Melanocyte of skin (primary cell): ENCODE results near the gene OR14A2. TPM values are rescaled to one million over a fixed set of nuclear protein-coding genes. Genes with fewer than 3 reads are reported as not detected.

Source experiments
- total RNA-seq, 2 donors: library from RNA; depleted of rRNA; stranded (reverse); fragments of >200 nt; gene quantifications; 2 replicates each; pipeline ENCODE4 v1.2.3, GENCODE V29; 2012

The OR14A2 gene
- not detected for total RNA-seq

DNA sequence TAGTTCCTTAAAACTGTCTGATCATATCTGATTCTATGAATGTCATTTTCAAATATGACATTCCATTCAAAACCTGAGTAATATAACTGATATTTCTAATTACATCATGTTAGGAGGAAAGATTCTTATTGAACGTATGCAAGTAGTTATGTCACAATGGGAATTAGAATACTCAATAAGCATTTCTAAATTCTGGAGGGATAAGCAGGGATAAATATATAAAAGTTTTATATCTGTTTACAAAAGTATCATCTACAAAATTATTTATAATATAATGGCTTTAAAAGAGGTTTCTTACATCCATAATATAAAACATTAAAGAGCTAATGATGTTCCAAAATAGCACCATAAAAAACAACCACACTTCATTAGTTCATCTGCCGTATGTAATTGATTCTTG lies at the start of gene OR14A2:
TSS of gene OR14A2 (minus strand) at position 101 of the 400 bp plus-strand sequence.

DNA sequence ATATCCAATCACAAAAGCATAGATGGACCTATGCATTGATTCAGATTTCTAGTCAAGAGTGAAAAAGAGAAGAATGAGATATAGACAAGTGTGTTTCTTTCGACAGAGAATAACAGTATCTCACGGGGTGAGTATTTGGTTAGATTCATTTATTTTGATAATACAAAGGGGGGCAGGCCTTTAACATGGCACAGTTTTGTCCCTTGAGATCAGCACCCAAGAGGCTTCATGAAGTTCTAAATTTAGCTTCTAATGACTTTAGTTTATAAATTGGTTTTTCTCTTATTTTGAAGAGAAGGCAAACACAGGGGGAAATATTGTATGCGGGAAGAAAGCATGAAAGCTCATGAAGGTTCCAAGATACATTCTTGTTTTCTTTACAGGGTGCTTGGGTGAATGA lies 12.5 kb upstream of the OR14A2 start, which contains the start of gene OR1C1:
TSS of gene OR1C1 (minus strand) at position 101 of the 400 bp plus-strand sequence. CDS start 2,150 bp downstream, outside the sequence.

DNA sequence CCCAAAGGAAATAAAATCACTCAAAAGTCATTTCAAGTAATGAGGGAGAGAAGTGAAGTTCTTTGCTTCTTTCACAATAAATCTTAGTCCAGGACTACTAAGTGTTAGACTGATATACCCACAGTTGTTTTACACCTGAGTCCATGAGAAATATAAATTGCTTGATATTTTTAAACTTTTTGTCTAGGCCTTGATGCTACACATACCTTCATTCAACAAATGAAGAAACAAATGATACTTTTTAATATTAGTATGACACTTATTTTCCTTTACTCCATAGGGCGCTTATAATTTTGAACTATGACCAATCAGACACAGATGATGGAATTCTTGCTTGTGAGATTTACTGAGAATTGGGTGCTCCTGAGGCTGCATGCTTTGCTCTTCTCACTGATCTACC lies 9.6 kb downstream of the OR14A2 start, which contains the start of gene OR14K1:
TSS of gene OR14K1 (plus strand) at position 301 of the 400 bp plus-strand sequence. CDS start at position 301, 0 bp downstream.

GRCh38 chr1:247716546-247716945 lies 31.4 kb downstream of the OR14A2 start, which contains the start of gene OR6F1:
TSS of gene OR6F1 (minus strand) at chr1:247716646. CDS start at chr1:247712755, 3,891 bp downstream.

DNA sequence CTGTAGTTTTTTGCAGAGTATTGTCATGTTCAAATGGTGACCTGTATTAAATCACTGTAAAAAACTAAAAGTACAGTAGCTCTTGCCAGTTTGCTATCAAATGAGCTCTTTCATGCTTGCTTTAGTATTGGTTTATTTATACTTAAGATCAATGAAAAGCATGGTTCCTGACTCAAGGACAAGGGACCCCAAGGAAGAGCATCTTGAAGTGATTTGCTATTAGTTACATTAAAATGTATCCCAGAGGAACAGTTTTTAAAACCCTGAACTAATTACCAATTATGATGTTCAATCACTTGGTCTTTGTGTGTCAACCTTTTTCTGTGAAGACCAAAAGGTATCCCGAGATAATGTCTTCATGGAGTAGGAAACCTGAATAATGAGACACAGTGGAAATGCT lies 68.3 kb downstream of the OR14A2 start, which contains the start of gene OR13G1:
TSS of gene OR13G1 (minus strand) at position 101 of the 400 bp plus-strand sequence. CDS start 6,698 bp downstream, outside the sequence.

Other genes with a start within 250 kb of the OR14A2 start
- not detected for gene OR2C3, start 211.7 kb downstream of the OR14A2 start, total RNA-seq
- not detected for gene GCSAML, start 199.0 kb downstream of the OR14A2 start, total RNA-seq
- gene OR2G2, start 159.8 kb downstream of the OR14A2 start, total RNA-seq, result not detected
- not detected for gene OR2G3, start 142.6 kb downstream of the OR14A2 start, total RNA-seq
- not detected for gene OR13G1, start 68.4 kb downstream of the OR14A2 start, total RNA-seq
- not detected for gene OR6F1, start 31.5 kb downstream of the OR14A2 start, total RNA-seq
- gene OR14K1, start 9.5 kb downstream of the OR14A2 start, total RNA-seq, result not detected
- not detected for gene OR1C1, start 12.4 kb upstream of the OR14A2 start, total RNA-seq
- gene OR14A16, start 76.0 kb upstream of the OR14A2 start, total RNA-seq, result not detected
- gene OR11L1, start 93.8 kb upstream of the OR14A2 start, total RNA-seq, result not detected
- gene TRIM58, start 109.0 kb upstream of the OR14A2 start, total RNA-seq, result 1 to 10 TPM in 1 of 2 donors, under 1 TPM in 1; 0.33 to 1.4 TPM
- under 1 TPM; 0.34 to 0.67 TPM for gene OR2W3, start 147.4 kb upstream of the OR14A2 start, total RNA-seq
- gene OR2T8, start 172.1 kb upstream of the OR14A2 start, total RNA-seq, result not detected
- not detected for gene OR2AJ1, start 176.7 kb upstream of the OR14A2 start, total RNA-seq
- gene OR2L8, start 200.7 kb upstream of the OR14A2 start, total RNA-seq, result under 1 TPM in 1 of 2 donors, not detected in 1; 0.69 TPM
- under 1 TPM in 1 of 2 donors, not detected in 1; 0.34 TPM for gene OR2AK2, start 217.1 kb upstream of the OR14A2 start, total RNA-seq